ENCODE data around the gene CADM2.

DNA sequence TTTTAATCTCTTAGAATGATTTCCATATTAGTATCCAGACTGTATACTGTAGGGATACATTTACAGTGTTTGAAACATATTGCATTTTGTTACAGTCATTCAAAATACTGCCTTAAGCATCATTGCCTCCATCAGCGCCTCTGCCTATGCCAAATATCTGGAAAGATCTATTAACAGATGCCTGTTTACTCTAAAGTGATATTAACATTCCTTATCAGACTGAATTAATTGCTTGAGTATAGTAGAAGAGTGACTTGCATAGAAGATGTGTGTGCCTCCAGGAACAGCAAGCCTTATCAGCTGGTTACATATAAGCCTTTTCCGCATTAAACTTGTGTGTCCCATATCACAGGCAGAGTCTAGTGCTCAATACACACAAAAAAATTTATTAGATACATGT is 379.1 kb downstream of the CADM2 start:
- TF ChIP-seq, protein P1, sequence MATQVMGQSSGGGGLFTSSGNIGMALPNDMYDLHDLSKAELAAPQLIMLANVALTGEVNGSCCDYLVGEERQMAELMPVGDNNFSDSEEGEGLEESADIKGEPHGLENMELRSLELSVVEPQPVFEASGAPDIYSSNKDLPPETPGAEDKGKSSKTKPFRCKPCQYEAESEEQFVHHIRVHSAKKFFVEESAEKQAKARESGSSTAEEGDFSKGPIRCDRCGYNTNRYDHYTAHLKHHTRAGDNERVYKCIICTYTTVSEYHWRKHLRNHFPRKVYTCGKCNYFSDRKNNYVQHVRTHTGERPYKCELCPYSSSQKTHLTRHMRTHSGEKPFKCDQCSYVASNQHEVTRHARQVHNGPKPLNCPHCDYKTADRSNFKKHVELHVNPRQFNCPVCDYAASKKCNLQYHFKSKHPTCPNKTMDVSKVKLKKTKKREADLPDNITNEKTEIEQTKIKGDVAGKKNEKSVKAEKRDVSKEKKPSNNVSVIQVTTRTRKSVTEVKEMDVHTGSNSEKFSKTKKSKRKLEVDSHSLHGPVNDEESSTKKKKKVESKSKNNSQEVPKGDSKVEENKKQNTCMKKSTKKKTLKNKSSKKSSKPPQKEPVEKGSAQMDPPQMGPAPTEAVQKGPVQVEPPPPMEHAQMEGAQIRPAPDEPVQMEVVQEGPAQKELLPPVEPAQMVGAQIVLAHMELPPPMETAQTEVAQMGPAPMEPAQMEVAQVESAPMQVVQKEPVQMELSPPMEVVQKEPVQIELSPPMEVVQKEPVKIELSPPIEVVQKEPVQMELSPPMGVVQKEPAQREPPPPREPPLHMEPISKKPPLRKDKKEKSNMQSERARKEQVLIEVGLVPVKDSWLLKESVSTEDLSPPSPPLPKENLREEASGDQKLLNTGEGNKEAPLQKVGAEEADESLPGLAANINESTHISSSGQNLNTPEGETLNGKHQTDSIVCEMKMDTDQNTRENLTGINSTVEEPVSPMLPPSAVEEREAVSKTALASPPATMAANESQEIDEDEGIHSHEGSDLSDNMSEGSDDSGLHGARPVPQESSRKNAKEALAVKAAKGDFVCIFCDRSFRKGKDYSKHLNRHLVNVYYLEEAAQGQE (IDR thresholded peaks at IDR 0.05; ENCODE audit: low read depth) = no peak
- TF ChIP-seq, protein P2, sequence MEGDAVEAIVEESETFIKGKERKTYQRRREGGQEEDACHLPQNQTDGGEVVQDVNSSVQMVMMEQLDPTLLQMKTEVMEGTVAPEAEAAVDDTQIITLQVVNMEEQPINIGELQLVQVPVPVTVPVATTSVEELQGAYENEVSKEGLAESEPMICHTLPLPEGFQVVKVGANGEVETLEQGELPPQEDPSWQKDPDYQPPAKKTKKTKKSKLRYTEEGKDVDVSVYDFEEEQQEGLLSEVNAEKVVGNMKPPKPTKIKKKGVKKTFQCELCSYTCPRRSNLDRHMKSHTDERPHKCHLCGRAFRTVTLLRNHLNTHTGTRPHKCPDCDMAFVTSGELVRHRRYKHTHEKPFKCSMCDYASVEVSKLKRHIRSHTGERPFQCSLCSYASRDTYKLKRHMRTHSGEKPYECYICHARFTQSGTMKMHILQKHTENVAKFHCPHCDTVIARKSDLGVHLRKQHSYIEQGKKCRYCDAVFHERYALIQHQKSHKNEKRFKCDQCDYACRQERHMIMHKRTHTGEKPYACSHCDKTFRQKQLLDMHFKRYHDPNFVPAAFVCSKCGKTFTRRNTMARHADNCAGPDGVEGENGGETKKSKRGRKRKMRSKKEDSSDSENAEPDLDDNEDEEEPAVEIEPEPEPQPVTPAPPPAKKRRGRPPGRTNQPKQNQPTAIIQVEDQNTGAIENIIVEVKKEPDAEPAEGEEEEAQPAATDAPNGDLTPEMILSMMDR (IDR thresholded peaks at IDR 0.05 in 2 of 3, conservative IDR thresholded peaks at IDR 0.05 in 1 of 3; ENCODE audit: borderline replicate concordance in 1 of 3, insufficient read depth in 1 of 3, low read depth in 2 of 3, low read length in 2 of 3) = no peak
- no peak for TF ChIP-seq SIN3A (IDR thresholded peaks at IDR 0.05; ENCODE audit: low read depth)
- TF ChIP-seq POLR2A (IDR thresholded peaks at IDR 0.05; ENCODE audit: borderline replicate concordance, extremely low read depth, insufficient read depth, insufficient read length) = no peak
- no peak for TF ChIP-seq EZH2phosphoT487 (IDR thresholded peaks at IDR 0.05; ENCODE audit: borderline replicate concordance)
- no peak for TF ChIP-seq EZH2 (IDR thresholded peaks at IDR 0.05)
- TF ChIP-seq YY1 (IDR thresholded peaks at IDR 0.05; ENCODE audit: extremely low read depth, insufficient replicate concordance, low read depth, low read length) = no peak
- no peak for TF ChIP-seq SRF (IDR thresholded peaks at IDR 0.05; ENCODE audit: low read depth)
- no peak for TF ChIP-seq EGR1 (IDR thresholded peaks at IDR 0.05; ENCODE audit: low read depth)
- TF ChIP-seq, protein P3, sequence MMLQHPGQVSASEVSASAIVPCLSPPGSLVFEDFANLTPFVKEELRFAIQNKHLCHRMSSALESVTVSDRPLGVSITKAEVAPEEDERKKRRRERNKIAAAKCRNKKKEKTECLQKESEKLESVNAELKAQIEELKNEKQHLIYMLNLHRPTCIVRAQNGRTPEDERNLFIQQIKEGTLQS (IDR thresholded peaks at IDR 0.05) = no peak
- TF ChIP-seq CEBPB (IDR thresholded peaks at IDR 0.05; ENCODE audit: low read depth) = no peak
